A673 (cell line): Measurements from ENCODE around the gene SORD.

Experiments
- EZH2 ChIP-seq: fragments of 200-600 bp; sonication (generic); IDR thresholded peaks from 2 replicates; pipeline ENCODE4 v1.6.1; 2017; ENCODE audit warnings: borderline replicate concordance, low read depth, mild to moderate bottlenecking, mixed read lengths, antibody characterized with exemption, low read length; ENCODE audit not compliant: poor library complexity, severe bottlenecking
- TF ChIP-seq, protein P1 (sequence below): fragments of 300-800, 200-600 bp; sonication (generic); conservative IDR thresholded peaks from 2 replicates; pipeline ENCODE4 v1.5.1; 2017; ENCODE audit warnings: low read depth, mild to moderate bottlenecking, antibody characterized with exemption, low read length, moderate library complexity, mixed read lengths

DNA sequence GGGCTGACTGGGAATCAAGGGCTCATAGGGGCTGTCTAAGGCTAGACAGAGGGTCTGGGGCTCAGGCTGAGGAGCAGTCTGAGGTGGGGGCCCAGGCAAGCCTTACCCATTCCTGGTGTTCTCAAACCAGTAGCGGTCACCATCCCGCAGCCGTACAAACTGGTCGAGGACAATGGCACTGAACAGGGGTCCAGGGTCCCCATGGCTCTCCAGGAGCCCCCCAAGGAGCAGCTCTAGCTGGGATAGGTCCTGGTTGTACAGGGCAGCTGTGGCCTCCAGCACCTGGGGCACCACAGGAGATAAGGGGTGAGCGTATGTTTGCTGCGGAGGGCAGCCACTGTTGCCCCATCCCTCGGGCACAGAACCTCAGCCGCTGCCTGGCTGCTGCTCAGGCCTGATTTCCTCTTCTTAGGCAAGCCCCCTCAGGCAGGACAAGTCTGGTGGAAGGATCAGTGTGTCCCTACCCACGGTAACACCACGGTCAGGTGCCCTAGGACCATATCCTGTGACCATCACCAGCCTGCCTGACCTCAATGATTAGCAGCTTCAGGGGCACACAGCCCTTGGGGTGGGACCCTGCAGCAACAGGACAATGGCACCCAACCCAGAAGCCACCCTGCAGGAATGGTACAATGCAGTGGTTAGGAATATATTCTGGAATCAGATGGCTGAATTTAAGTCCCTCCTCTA lies 85.1 kb downstream of the SORD start:
- TF ChIP-seq, protein P1, sequence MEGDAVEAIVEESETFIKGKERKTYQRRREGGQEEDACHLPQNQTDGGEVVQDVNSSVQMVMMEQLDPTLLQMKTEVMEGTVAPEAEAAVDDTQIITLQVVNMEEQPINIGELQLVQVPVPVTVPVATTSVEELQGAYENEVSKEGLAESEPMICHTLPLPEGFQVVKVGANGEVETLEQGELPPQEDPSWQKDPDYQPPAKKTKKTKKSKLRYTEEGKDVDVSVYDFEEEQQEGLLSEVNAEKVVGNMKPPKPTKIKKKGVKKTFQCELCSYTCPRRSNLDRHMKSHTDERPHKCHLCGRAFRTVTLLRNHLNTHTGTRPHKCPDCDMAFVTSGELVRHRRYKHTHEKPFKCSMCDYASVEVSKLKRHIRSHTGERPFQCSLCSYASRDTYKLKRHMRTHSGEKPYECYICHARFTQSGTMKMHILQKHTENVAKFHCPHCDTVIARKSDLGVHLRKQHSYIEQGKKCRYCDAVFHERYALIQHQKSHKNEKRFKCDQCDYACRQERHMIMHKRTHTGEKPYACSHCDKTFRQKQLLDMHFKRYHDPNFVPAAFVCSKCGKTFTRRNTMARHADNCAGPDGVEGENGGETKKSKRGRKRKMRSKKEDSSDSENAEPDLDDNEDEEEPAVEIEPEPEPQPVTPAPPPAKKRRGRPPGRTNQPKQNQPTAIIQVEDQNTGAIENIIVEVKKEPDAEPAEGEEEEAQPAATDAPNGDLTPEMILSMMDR = no peak
- no peak for TF ChIP-seq EZH2
